CD4-positive, alpha-beta T cell treated with Interferon alpha-2 for 1 hour (primary cell): Measurements from ENCODE around the gene SAPCD1.
"Not testable (repeated sequence)": the region's sequence is repeated elsewhere in the genome, so short reads cannot be mapped to it uniquely, and the experiment has no call there.

Experiments used
- DNase-seq, 2 donors: peaks; one replicate each; pipeline ENCODE4 v3.0.0-alpha.2; 2020 to 2022

Gene SAPCD1

DNA sequence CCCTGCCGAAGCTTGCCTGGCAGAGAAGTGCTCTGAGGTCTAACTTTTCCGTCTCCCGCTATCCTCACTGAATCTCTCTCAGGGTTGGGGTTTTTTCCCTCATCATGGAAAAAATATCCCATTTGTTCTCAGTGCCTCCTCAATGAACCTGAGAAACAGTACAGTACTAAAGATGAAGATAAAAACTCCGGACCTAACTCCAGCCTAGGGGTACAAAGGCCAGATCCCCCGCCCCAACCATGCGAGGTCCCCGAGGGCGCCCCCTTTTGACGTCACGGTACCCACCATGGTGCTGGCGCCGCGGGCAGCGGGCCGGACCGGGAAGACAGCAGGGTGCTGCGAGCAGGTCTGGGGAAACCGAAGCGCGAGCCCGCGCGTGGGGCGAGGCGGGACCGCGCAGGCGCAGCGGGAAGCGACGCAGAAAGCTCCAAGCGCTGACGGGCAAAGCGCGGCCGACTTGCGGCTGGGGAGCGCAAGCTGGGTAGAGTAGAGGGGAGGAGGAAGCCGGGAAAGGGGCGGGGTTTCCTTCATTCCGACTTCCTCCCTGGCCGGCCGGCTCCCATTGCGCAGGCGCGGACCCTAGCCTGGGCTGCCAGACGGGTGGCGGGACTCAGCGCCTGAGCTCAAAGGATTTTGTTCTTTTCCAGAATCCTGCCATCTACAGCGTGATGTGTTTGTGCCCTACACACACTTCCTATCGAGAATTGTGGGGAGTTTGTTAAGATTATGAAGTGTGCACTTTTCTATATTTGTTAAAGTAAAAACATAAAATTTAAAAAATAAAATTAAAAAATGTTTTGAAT is 44.2 kb downstream of the SAPCD1 start, which contains the start of gene LSM2:
Gene LSM2, minus strand, starts transcription at position 497 of the 803 bp plus-strand sequence. Its CDS starts 209 bp downstream, at position 288.
- peak; percentile 98 for DNase-seq

DNA sequence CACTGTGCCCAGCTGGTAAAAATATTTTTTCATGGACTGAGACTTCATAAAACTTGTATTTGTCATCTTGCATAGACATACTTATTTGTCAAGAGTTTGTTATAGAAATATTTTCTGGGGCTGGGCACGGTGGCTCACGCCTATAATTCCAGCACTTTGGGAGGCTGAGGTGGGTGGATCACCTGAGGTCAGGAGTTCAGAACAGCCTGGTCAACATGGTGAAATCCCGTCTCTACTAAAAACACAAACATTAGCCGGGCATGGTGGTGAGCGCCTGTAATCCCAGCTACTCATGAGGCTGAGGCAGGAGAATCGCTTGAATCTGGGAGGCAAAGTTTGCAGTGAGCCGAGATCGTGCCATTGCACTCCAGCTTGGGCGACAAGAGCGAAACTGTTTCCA is 46.1 kb downstream of the SAPCD1 start:
- not testable (repeated sequence) for DNase-seq

DNA sequence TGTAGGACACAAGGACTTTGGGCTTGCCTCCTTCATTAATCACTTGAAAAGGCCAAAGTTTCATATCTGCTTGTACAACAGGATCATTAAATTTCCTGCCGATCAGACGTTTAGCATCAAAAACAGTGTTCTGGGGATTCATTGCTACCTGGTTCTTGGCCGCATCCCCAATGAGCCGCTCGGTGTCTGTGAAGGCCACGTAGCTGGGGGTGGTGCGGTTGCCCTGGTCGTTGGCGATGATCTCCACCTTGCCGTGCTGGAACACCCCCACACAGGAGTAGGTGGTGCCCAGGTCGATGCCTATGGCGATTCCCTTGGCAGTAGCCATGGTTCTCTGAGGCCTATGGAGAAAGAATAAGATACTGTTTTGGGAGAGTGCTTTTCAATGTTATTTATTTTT is 49.2 kb downstream of the SAPCD1 start:
- no peak for DNase-seq

DNA sequence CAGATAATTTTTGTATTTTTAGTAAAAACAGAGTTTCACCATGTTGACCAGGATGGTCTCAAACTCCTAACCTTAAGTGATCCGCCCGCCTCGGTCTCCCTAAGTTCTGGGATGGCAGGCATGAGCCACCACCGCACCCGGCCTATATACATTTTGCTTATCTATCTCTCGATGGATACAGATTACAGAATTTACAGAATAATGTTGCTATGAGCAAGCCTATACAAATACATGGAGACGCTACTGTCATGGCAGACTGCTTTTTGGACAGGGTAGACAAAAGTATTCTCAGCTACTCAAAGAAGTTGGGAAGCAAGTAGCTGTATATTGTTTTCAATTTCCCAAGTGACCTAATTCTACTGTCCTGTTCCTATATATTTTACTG is 51.0 kb downstream of the SAPCD1 start:
- DNase-seq: no peak
